GM12891 (cell line): Measurements from ENCODE around the gene PCSK6.

Experiments
- DNase-seq: peaks from one replicate; pipeline ENCODE4 v3.0.0; 2011; ENCODE audit warnings: low spot score; ENCODE audit not compliant: insufficient read length
- FAIRE-seq: peaks from 2 replicates; lab custom pipeline; 2011; peaks lifted over from hg19 to GRCh38; lab: Jason Lieb, UNC
- PAX5 ChIP-seq: IDR thresholded peaks from 2 replicates; pipeline ENCODE4 v1.6.1; 2011; ENCODE audit warnings: low read length, moderate library complexity, mild to moderate bottlenecking; ENCODE audit not compliant: insufficient read depth, severe bottlenecking
- POLR2A ChIP-seq: IDR thresholded peaks from 2 replicates; pipeline ENCODE4 v1.6.1; 2011; ENCODE audit warnings: low read depth, low read length, control low read depth
- POLR2AphosphoS5 ChIP-seq: IDR thresholded peaks from 2 replicates; pipeline ENCODE4 v1.6.1; 2011; ENCODE audit warnings: low read depth, low read length, control low read depth
- POU2F2 ChIP-seq: IDR thresholded peaks from 2 replicates; pipeline ENCODE4 v1.6.1; 2011; ENCODE audit warnings: low read depth, mild to moderate bottlenecking, control low read depth, low read length, moderate library complexity
- SPI1 ChIP-seq: IDR thresholded peaks from 2 replicates; pipeline ENCODE4 v1.6.1; 2011; ENCODE audit warnings: low read depth, low read length, control low read depth
- TAF1 ChIP-seq: IDR thresholded peaks from 2 replicates; pipeline ENCODE4 v1.6.1; 2011; ENCODE audit warnings: low read depth, low read length, control low read depth

PCSK6 gene

GRCh38 chr15:101489237-101489598 is 289 bp downstream of the PCSK6 start:
- FAIRE-seq (no peak), DNase-seq (peak; percentile 59)
- TF ChIP-seq TAF1 (no peak), POLR2A (no peak), PAX5 (no peak), POU2F2 (no peak), POLR2AphosphoS5 (no peak), SPI1 (no peak)

- DNase-seq (no peak), FAIRE-seq (no peak)
- TF ChIP-seq SPI1: no peak
Observed at GRCh38 chr15:101488300-101489164, 975 bp downstream of the PCSK6 start.

- TF ChIP-seq SPI1: no peak
- no peak for TF ChIP-seq POLR2A
- TF ChIP-seq TAF1: no peak
- TF ChIP-seq POU2F2: no peak
- TF ChIP-seq PAX5: no peak
- TF ChIP-seq POLR2AphosphoS5: no peak
- FAIRE-seq: no peak
- DNase-seq: no peak
Observed at GRCh38 chr15:101486696-101487459, 2.6 kb downstream of the PCSK6 start.

- DNase-seq (no peak), FAIRE-seq (no peak)
- no peak for TF ChIP-seq POU2F2
- no peak for TF ChIP-seq POLR2AphosphoS5
- no peak for TF ChIP-seq SPI1
- no peak for TF ChIP-seq PAX5
- no peak for TF ChIP-seq TAF1
- TF ChIP-seq POLR2A: no peak
Observed at GRCh38 chr15:101483462-101483861, 6.0 kb downstream of the PCSK6 start.

- TF ChIP-seq SPI1 (no peak), POLR2A (no peak), POLR2AphosphoS5 (no peak), PAX5 (no peak), TAF1 (no peak), POU2F2 (no peak)
- DNase-seq: no peak
- FAIRE-seq: no peak
Observed at GRCh38 chr15:101482526-101483371, 6.8 kb downstream of the PCSK6 start.

- no peak for FAIRE-seq
- no peak for DNase-seq
- TF ChIP-seq POLR2AphosphoS5: no peak
- TF ChIP-seq PAX5: no peak
- TF ChIP-seq SPI1: no peak
- no peak for TF ChIP-seq POLR2A
- no peak for TF ChIP-seq POU2F2
- TF ChIP-seq TAF1: no peak
Observed at GRCh38 chr15:101481917-101482525, 7.5 kb downstream of the PCSK6 start.

- TF ChIP-seq TAF1 (no peak), POLR2AphosphoS5 (no peak), PAX5 (no peak), SPI1 (no peak), POU2F2 (no peak), POLR2A (no peak)
- FAIRE-seq: no peak
Observed at GRCh38 chr15:101481381-101481705, 8.2 kb downstream of the PCSK6 start.

GRCh38 chr15:101480613-101481380 is 8.7 kb downstream of the PCSK6 start:
- DNase-seq (no peak), FAIRE-seq (no peak)
- no peak for TF ChIP-seq POU2F2
- TF ChIP-seq TAF1: no peak
- TF ChIP-seq SPI1: no peak

More at GRCh38 chr15:101481381-101481705, 8.2 kb downstream of the PCSK6 start:
- no peak for DNase-seq

GRCh38 chr15:101479851-101480612 is 9.5 kb downstream of the PCSK6 start:
- TF ChIP-seq TAF1: no peak
- TF ChIP-seq POLR2A: no peak
- TF ChIP-seq POLR2AphosphoS5: no peak
- no peak for TF ChIP-seq POU2F2
- TF ChIP-seq PAX5: no peak
- no peak for TF ChIP-seq SPI1
- DNase-seq (no peak), FAIRE-seq (no peak)
